NCI-H2227 (cell line): ENCODE results near the gene NLRP1.

Experiments used
- DNase-seq: peaks from one replicate; lab custom pipeline; 2025; ENCODE audit not compliant: unreplicated experiment; lab: John Stamatoyannopoulos, UW

Gene NLRP1

DNA sequence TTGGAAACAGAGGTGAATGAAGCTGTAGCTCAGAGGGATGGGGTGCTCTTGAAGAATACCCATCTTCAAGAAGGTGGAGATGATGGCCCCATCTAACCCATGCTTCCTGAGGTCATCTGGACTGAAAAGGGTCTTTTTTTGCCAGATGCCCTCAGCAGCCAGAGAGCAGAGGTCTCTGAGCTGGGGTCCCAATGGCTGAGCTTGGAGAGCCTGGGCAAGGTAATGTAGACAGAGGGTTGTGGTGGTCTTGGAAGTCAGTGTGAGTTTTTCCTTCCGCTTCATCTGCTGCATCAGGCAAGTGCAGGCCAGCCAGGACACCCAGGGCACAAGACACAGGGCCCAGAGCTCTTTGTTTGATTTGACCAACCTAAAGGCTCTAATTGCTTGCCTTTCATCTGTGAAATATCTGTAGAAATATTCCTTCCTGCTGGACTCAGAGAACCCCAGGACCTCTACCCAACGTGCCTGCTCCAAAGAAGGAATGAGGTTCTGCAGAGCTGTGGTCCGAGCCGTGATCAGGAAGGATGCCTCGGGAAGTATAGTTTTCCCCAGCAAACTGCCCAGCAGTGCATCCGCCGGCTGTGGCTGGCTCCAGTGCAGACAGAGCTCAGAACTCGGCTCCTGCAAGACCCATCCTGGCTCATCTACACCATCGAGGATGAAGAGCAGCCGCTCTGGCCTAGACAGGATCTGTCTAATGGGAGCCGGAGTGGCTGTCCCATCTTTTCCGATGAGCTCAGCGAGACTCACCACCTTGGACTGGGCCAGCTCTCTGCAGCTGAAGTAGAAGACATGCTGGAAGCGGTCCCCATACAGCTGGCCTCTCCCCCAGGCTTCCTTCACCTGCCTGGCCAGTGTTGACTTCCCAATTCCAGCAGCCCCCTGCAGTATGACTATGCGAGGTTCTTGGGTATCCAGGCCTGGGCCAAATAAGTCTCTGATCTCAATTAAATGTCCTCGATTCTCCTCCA is 25.2 kb downstream of the NLRP1 start:
- DNase-seq, result no peak

- DNase-seq, result no peak
Measured at GRCh38 chr17:5557990-5558389, 26.3 kb downstream of the NLRP1 start.

GRCh38 chr17:5557485-5557884 is 26.8 kb downstream of the NLRP1 start:
- DNase-seq, result no peak

DNA sequence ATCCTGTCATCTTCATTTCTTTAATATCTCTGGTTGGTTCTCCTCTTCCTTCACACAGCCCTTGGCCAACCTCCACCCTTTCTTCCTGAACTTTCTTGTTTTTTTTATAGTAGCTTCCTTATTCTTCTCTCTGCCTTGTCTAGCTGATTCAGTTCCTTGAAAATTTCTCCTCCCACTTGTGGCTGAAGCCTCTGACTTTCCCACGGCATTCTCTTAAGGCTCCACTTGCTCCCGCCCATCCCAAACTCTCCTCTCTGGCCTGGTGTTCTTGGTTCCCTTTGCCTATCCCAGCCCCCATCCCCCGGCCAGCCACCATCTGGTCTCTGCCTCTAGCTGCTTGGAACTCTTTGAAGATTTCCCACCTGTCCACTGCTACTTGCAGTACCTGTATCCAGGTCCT is 29.1 kb downstream of the NLRP1 start:
- no peak for DNase-seq

DNA sequence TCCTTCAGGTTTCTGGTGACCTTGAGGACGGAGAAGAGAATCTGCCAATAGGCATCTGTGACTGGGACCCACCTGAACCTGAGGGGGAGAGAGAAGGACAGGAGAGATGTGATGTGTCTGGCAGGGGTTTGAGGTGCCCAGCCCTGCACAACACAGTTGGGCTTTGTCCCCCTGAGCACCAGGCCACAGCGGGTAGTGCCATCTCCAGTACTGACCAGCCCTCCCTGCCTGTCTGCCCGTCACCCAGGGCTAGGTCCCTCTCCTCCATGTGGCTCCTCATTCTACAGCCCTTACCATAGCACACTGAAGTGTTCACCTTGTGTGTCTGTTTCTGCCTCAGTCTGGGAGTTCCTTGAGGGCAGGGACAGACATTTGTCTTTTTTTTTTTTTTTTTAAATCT is 30.8 kb downstream of the NLRP1 start:
- DNase-seq, result no peak

- no peak for DNase-seq
Measured at GRCh38 chr17:5552841-5553240, 31.5 kb downstream of the NLRP1 start.

DNA sequence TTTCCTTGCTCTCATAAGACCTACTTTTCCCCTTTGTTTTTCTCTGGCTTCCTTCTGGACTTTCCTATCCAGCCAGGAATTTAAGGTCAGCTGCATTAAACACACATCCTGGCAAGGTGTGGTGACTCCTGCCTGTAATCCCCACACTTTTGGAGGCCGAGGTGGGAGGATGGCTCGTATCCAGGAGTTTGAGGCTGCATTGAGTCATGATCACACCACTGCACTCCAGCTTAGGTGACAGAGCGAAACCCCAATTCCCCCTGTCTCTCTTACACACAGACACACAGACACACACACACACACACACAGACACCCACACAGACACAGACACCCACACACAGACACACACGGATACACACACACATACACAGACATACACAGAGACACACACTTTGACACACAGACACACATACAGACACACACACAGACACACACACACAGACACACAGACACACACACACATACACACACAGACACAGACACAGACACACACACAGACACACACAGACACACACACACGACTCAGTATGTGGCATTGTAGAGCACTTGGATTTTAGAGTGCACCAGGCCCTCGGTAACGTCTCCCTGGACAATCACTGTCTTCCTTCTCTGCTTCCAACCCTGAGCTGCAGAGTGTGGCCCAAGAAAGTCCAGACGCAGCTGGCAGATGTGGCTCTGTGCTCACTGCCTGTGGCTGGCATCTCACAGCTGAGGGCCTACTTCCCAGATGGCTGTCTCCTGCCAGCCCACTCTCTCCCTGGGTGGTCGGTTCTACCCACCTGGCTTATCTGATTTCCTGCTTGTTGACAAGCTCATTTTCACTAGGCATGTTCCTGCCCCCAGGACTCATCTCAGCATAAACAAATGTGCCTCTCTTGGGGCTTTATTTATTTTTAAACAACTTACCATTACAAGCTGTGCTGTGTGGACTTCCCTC is 39.0 kb downstream of the NLRP1 start:
- no peak for DNase-seq

DNA sequence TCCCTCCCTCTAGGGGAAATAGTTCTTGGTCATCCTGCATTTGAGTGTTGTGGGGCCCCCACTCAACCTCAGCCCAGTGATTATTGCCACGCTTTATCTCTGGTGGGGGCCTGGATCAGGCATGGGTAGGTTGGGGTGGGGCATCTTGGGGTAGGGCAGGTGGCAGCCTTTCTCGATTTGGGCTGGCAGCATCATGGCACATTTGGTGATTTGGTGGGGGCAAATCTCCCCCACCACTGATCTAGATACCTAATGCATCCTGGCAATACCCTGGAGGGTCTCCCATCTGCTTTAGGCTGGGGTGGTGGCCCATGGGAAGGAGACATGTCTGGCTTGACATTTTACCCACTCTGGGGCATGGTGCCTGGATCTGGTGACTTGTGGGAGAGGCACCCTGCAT is 40.2 kb downstream of the NLRP1 start:
- DNase-seq, result no peak

DNA sequence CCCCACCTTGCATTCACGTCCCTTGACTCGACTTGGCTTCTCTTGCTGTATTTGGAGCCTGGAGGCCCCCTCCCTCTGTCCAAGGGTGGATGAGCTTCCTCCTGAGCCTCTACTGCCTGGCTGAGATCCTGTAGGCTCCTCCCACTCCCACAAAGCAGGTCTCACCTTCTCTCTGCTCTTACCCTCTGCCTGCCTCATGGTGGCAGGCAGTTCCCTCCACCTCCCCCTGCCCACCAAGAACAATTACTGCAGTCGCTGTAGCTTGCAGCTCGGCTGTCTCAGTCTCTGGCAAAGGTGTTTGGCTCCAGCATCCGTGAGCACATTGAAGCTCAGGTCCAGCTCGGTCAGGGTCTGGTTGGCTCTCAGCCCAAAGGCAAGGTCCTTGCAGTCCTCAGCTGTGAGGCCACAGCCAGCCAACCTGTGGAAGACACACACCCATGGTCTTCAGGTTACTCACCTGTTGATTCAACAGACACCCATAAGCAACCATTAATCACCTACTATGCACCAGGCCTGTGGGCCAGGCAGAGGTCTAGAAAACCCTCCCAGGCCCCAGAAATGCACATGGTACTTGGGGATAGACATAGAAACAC is 42.6 kb downstream of the NLRP1 start:
- DNase-seq, result no peak

DNA sequence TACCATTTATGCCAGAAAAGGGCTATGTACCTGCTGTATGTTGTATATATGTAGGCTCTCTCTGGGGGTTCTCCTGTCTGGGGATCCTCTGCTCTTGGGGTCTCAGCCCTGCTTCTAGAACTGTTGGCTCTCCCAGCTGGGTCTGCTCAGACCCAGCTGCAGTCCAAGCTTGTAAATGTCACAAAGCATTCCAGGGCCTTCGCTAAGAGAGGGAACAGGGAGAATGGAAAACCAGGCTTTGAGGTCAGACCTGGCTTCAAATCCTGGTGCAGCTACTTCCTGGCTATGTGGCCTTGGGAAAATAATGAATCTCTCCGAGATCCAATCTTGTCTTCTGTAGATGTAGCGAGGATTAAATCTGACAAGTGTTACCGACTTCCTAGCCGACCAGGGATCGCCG is 44.0 kb downstream of the NLRP1 start:
- no peak for DNase-seq

GRCh38 chr17:5539286-5539685 is 45.0 kb downstream of the NLRP1 start:
- no peak for DNase-seq

DNA sequence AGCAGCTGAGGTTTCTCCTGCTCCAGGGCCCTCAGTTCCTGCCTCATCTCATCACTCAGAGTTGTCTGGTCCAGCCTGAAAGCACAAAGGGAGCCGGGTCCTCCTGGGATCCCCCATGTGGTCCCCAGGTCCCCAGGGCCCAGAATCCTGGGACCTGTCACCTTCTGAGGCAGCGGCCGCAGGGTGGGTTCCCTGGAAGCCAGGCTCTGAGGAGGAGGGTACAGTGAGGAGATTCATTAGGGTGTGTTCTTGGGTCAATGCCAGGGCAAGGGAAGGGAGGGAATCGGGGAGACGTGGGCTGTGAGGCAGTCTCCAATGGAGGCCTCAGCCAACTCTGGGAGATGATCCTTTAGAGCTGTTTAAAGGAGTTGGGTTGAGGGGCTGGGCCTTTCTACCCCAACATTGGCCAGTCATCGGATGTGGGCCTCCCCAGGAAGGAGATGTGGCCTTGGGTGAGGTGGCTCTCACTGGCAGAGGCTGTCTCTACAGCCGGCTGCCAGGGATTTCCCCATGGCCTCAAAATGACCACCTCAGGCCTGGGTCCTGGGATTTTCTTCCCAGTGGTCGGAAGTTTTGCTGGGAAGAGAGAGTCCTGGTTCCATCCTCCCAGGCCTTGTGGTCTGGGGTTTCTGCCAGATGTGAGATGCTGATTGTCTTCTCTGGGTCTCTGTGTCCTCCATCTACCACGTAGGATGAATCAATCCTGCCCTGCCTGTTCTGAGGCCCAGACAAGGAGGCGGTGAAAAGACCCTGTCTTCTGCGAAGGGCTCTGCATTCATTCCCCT is 47.3 kb downstream of the NLRP1 start:
- DNase-seq, result no peak

GRCh38 chr17:5535436-5535835 is 48.9 kb downstream of the NLRP1 start:
- no peak for DNase-seq

DNA sequence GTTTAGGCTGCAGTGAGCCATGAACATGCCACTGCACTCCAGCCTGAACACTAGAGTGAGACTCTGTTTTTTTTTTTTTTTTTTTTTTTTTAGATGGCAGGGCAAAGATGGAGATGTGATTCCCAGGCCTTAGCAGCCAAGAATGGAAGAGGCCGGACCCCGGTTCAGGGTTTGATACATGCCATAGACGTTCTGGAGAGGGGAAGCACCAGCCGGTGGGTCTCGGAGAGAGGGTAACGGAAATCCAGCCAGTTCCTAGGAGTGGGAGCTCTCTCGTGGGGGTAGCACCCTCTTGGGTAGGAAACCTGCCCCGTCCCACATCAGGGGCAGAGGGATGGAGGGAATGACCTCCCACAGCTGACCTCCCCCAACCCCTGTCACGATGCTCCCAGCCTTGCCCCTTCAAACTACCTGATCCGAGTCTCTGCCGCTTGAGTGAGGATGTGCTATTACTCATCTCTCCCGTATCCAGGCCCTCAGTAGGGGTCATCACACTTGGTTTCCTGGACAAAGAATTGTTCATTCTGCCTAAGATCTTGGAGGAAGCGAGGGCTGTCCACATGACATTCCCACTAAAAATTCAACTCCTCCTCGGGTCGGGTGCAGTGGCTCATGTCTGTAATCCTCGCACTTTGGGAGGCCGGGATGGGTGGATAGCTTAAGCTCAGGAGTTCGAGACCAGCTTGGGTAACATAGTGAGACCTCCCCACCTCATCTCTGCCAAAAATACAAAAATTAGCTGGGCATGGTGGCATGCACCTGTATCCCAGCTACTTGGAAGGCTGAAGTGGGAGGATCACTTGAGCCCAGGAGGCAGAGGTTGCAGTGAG is 50.6 kb downstream of the NLRP1 start:
- DNase-seq, result no peak

GRCh38 chr17:5532581-5532980 is 51.7 kb downstream of the NLRP1 start:
- DNase-seq, result no peak

DNA sequence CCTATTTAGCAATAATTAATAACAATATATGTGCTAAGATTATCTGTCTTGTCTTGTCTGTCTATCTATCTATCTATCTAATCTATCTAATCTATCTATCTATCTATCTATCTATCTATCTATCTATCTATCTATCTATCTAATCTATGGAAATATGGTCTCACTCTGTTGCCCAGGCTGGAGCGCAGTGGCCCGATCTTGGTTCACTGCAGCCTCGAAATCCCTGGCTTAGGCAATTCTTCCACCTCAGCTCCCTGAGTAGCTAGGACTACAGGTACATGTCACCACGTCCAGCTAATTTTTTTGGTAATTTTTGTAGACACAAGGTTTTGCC is 53.3 kb downstream of the NLRP1 start:
- DNase-seq, result no peak

DNA sequence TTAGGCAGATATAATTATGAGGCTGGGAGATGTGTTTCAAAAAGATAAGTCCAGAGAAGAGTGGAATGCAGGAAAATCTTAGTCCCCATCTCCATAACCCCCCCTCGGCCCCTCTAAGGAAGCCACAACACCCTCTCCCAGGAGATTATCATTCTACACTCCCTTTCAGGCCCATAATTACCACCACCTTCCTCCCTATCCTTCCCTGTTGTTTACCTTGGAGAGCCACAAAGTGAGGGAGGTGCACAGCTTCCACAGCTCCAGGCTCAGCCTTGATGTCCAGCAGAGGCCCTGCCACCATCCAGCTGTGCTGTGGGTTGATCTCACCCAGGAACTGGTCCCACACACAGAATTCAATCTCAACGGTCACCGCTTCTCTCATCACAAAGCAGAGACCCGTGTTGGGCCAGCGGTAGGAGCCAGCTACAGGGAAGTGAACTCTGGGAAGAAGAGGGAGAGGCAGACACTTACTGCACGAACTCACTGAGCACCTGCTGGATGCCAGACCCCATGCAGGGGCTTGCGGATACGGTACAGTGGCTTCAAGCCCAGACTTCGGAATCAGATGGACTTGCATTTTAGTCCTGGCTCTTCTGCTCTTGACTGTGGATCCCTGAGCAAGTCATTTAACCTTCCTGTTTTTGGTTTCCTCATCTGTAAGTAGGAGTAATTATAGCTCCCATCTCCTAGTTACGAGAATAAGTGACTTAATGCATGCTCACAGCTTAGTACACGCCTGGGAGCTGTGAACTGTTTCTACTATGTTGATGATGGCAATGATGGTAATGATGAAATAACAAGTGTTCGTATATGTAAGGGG is 53.8 kb downstream of the NLRP1 start:
- DNase-seq, result no peak

DNA sequence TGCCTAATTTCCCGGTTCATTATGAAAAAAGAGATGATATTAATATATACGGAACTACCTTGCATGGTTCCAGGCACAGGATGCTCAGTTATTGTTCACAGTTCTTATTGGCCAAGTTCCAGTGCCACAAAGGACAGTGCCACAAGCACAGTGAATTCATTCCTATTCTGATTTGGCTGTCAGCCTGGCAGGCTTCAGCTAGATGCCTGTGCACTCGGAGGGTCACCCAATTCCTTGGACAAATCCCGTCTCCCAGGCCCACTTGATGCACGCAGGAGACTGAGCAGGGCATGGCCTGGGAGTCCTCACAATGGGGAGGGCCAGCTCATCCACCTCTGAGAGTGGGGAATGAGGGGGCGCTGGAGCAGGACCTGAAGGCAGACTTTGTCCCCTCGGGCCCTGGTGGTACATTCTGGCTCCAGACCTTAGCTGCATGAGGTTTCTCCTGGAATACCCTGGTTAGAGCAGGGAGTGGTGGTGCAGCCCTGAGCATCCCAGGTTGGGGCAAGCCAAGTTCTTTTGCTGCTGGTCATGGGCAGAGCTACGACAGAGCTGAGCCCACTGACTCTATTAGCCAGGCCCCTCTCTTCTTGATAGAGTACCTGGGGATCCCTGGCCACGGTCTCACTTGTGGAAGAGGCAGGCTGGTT is 56.6 kb downstream of the NLRP1 start:
- no peak for DNase-seq
